GM19239 (cell line): Measurements from ENCODE around the gene TMEM271.

Source experiments
- DNase-seq: peaks from one replicate; pipeline ENCODE4 v3.0.0; 2011; ENCODE audit warnings: low spot score; ENCODE audit not compliant: insufficient read length
- FAIRE-seq: peaks from 2 replicates; lab custom pipeline; 2011; peaks lifted over from hg19 to GRCh38; lab: Jason Lieb, UNC

The TMEM271 gene, protein sequence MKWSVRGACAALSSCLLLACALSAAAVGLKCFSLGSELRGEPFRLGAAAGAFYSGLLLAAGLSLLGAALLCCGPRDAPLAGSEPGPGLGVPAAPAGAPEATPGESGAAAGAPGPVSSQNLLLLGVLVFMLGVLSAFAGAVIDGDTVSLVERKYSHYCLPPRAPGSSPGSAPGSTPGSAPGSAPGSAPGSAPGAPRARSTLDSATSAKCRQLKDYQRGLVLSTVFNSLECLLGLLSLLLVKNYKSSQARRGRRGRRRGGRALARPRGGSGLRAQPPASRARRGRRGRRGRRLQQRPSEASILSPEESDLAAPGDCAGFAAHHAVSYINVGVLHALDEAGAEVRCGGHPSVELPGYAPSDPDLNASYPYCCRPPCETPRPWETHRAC

GRCh38 chr4:576245-576821 is at the start of gene TMEM271:
TMEM271 (minus strand) TSS chr4:576295; CDS start chr4:576062, 233 bp downstream.
- FAIRE-seq (no peak), DNase-seq (no peak)

- DNase-seq (no peak), FAIRE-seq (no peak)
Measured at GRCh38 chr4:625631-626161, 49.6 kb upstream of the TMEM271 start.

- FAIRE-seq (no peak), DNase-seq (no peak)
Measured at GRCh38 chr4:624705-625590, 48.9 kb upstream of the TMEM271 start, which contains the start of gene PDE6B. PDE6B (plus strand) TSS chr4:625573; CDS start chr4:625627, 54 bp downstream.

GRCh38 chr4:623914-624566 is 47.9 kb upstream of the TMEM271 start:
- DNase-seq, result no peak
- no peak for FAIRE-seq

GRCh38 chr4:622996-623913 is 47.2 kb upstream of the TMEM271 start:
- DNase-seq (no peak), FAIRE-seq (no peak)

GRCh38 chr4:622071-622995 is 46.2 kb upstream of the TMEM271 start:
- no peak for FAIRE-seq
- no peak for DNase-seq

GRCh38 chr4:621296-622070 is 45.4 kb upstream of the TMEM271 start:
- no peak for DNase-seq
- FAIRE-seq, result no peak

GRCh38 chr4:620851-621261 is 44.8 kb upstream of the TMEM271 start:
- FAIRE-seq (no peak), DNase-seq (no peak)

- DNase-seq (no peak), FAIRE-seq (no peak)
Measured at GRCh38 chr4:620201-620600, 44.1 kb upstream of the TMEM271 start.

GRCh38 chr4:617644-618641 is 41.8 kb upstream of the TMEM271 start:
- FAIRE-seq (no peak), DNase-seq (no peak)

DNA sequence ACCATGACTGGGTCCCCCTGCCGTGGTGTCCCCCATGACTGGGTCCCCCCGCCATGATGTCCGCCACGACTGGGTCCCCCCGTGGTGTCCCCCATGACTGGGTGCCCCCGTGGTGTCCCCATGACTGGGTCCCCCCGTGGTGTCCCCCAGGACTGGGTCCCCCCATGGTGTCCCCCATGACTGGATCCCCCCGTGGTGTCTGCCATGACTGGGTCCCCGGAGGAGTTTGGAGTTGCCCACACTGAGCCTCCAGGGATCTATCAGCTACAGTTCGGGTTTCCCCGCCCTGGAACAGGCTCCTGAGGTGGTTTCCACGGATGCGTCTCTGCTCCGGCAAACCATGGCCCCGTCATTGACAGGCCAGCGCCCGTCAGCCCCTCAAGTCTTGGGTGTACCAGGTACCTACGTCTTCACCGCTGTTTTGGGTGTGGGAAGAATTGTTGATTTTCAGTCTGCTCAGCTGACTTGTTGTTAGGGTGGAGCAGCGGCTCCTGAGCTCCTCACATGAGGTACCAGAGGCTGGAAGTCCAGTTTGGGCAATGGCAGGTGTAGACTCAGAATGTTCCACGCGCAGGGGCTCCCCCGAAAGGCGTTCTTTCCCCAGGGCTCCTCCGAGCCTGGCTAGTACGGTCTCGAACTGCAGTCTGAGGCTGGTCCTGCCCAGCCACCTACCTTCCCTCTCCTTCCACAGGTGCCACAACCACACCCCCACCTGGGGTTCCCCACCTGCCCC is 41.0 kb upstream of the TMEM271 start:
- FAIRE-seq (no peak), DNase-seq (no peak)

- FAIRE-seq, result no peak
Measured at GRCh38 chr4:616091-616490, 40.0 kb upstream of the TMEM271 start.

DNA sequence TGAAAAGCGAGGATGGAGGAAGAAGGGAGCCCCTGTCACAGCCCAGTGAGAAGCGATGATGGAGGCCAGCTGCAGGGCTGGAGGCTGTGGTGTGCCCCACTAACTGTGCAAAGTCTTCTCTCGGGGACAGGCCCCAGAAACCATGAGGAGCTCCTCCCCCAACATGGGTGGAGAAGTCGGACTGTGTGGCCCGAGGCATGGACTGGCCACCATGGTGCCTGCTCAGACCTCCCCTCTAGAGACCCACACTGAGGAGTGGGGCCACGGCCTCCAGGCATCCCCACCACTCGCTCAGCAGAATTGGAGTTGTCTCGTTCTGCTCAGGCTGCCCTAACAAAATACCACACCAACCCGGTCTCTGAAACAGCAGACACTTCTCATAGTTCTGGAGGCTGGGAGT is 37.0 kb upstream of the TMEM271 start:
- DNase-seq, result no peak
- FAIRE-seq, result no peak

More at GRCh38 chr4:616091-616490, 40.0 kb upstream of the TMEM271 start:
- DNase-seq, result no peak

DNA sequence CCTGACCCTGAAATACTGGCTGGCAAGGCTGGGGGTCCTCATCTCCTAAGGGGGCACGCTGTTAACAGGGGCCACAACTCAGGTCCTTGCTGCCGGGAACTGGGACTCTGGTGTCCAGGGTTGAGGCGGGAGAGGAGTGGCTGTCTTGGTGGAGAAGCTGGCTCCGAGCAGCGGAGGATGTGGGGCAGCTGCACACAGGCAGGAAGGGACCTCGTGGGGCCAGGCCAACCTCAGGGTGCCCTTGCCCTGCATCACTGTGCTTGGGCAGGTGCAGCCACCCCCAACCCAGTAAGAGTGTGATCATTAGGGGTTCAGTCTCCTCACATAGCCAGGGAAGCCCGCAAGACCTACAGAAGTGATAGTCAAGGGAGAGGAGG is 36.6 kb upstream of the TMEM271 start:
- FAIRE-seq, result no peak
- no peak for DNase-seq

DNA sequence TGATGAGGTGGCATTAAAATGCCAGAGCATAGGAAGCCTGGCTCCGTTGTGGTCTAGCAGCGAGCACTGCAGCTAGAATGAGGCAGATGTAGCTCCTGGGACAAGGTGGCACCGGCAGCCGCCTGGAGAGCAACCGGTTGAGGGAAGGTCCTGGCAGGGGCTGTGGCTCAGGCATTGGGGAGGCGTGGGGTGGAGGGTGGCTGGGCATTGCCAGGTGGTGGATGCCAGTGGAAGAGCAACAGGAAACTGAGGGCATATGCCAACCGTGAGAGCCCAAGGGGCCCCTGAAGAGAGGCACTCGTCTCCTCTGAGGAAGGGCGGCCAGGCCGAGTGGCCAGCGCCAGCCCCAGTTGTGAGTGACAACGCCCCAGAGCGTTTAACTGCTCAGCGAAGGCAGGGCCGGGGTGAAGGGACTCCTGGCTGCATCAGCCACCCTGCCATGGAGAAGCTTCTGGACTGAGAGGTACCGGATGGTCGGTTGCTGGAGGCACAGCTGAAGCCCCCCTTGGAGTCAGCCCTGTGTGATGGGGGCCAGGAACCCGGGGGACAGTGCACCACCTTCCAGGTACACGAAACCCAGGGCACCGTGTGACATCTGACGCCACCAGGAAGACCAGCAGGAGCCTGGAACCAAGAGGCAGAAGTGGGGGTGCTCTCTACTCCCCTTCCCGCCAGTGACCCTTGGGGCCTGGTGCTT is 36.1 kb upstream of the TMEM271 start:
- no peak for DNase-seq
- no peak for FAIRE-seq
